Mesodermal cell (in vitro differentiated cells): ENCODE results near the gene NUP42. TPM values are rescaled to one million over a fixed set of nuclear protein-coding genes. Genes with fewer than 3 reads are reported as not detected.

ENCODE experiments used
- H3K27ac ChIP-seq: 2 replicates; pipeline ENCODE4 v1.7.0; 2013; ENCODE audit warnings: mild to moderate bottlenecking, low read depth, low read length, moderate library complexity; ENCODE audit not compliant: severe bottlenecking
- H3K36me3 ChIP-seq: 2 replicates; pipeline ENCODE4 v1.7.1; 2013; ENCODE audit warnings: mild to moderate bottlenecking, low read length, moderate library complexity; ENCODE audit not compliant: control insufficient read depth, insufficient read depth
- H3K4me1 ChIP-seq: one replicate; pipeline ENCODE4 v1.7.1; 2013; ENCODE audit warnings: mild to moderate bottlenecking, low read length; ENCODE audit not compliant: insufficient read depth, control insufficient read depth, poor library complexity, severe bottlenecking
- H3K4me3 ChIP-seq: 2 replicates; pipeline ENCODE4 v1.7.0; 2013; ENCODE audit warnings: low read length, control low read depth, mild to moderate bottlenecking; ENCODE audit not compliant: insufficient read depth, poor library complexity, severe bottlenecking; ENCODE audit errors: extremely low read depth
- H3K9me3 ChIP-seq: 2 replicates; pipeline ENCODE4 v1.7.1; 2013; ENCODE audit warnings: mild to moderate bottlenecking, low read length, moderate library complexity; ENCODE audit not compliant: control insufficient read depth
- WGBS, 2 experiments: methylation state at CpG; one replicate each; pipeline ENCODE4 v1.1.5; 2013; ENCODE audit warnings: missing lambda C conversion rate in 2 of 2; ENCODE audit not compliant: insufficient coverage in 2 of 2; 5-methylcytosine and 5-hydroxymethylcytosine counted together
- polyA plus RNA-seq, 2 experiments: library from polyadenylated mRNA; stranded (reverse); fragments of 50-300 nt; gene quantifications; one replicate each; pipeline ENCODE4 v1.2.3, GENCODE V29; 2013

The NUP42 gene
- polyA plus RNA-seq (2013, experiment 1 of 2) = 40.1 TPM
- 37.2 TPM for polyA plus RNA-seq (2013, experiment 2 of 2)

- Histone ChIP-seq H3K4me3 (peak within 1 kb of the TSS; percentile 93), H3K9me3 (no peaks in the 10 kb centered on the region), H3K36me3 (peaks cover 17% of the 10 kb centered on the region), H3K27ac (peak within 1 kb of the TSS; percentile 96), H3K4me1 (peaks cover 8% of the 10 kb centered on the region)
- 0% methylated on average over 50 to 61 of the region's 63 CpGs for WGBS, 2 experiments
Measured at GRCh38 chr7:23181684-23182553, at the start of gene NUP42. TSS of gene NUP42 (plus strand) at chr7:23182048. CDS start at chr7:23182086, 38 bp downstream.

GRCh38 chr7:23133797-23134196 is 48.1 kb upstream of the NUP42 start:
- Histone ChIP-seq H3K27ac (no peak overlapping the region), H3K36me3 (peaks cover 17% of the 10 kb centered on the region), H3K9me3 (no peaks in the 10 kb centered on the region), H3K4me3 (no peak overlapping the region), H3K4me1 (no peaks in the 10 kb centered on the region)

- Histone ChIP-seq H3K9me3 (no peaks in the 10 kb centered on the region), H3K27ac (no peak overlapping the region), H3K36me3 (peaks cover 9% of the 10 kb centered on the region), H3K4me3 (no peak overlapping the region), H3K4me1 (no peaks in the 10 kb centered on the region)
- no CpG with 5 or more reads among the region's 1 CpG for WGBS, 2 experiments
Measured at GRCh38 chr7:23135755-23136154, 46.1 kb upstream of the NUP42 start.

- no peak overlapping the region for H3K4me3 ChIP-seq
- no peaks in the 10 kb centered on the region for H3K4me1 ChIP-seq
- WGBS, 2 experiments = 88 to 100% methylated on average over 1 of the region's 1 CpG
- H3K9me3 ChIP-seq = no peaks in the 10 kb centered on the region
- no peak overlapping the region for H3K27ac ChIP-seq
- peaks cover 10% of the 10 kb centered on the region for H3K36me3 ChIP-seq
Measured at GRCh38 chr7:23136216-23136615, 45.6 kb upstream of the NUP42 start.

GRCh38 chr7:23157679-23158078 is 24.2 kb upstream of the NUP42 start:
- Histone ChIP-seq H3K4me1 (no peaks in the 10 kb centered on the region), H3K4me3 (no peak overlapping the region), H3K36me3 (peaks cover 28% of the 10 kb centered on the region), H3K9me3 (no peaks in the 10 kb centered on the region), H3K27ac (no peak overlapping the region)
- whole genome bisulfite sequencing, 2 experiments = 70 to 73% methylated on average over 6 of the region's 6 CpGs

GRCh38 chr7:23158546-23158945 is 23.3 kb upstream of the NUP42 start:
- Histone ChIP-seq H3K9me3 (no peaks in the 10 kb centered on the region), H3K36me3 (peaks cover 19% of the 10 kb centered on the region), H3K4me3 (no peak overlapping the region), H3K27ac (no peak overlapping the region), H3K4me1 (no peaks in the 10 kb centered on the region)
- 100% methylated on average over 1 of the region's 2 CpGs; no CpG with 5 or more reads in 1 of the 2 experiments for WGBS, 2 experiments

- Histone ChIP-seq H3K4me1 (no peaks in the 10 kb centered on the region), H3K36me3 (peaks cover 14% of the 10 kb centered on the region), H3K9me3 (no peaks in the 10 kb centered on the region), H3K27ac (no peak overlapping the region), H3K4me3 (no peak overlapping the region)
- WGBS, 2 experiments = 100% methylated on average over 1 of the region's 1 CpG
Measured at GRCh38 chr7:23161482-23161881, 20.4 kb upstream of the NUP42 start.

GRCh38 chr7:23164846-23165245 is 17.0 kb upstream of the NUP42 start:
- peaks cover 10% of the 10 kb centered on the region for H3K36me3 ChIP-seq
- H3K27ac ChIP-seq = no peak overlapping the region
- no peaks in the 10 kb centered on the region for H3K4me1 ChIP-seq
- H3K9me3 ChIP-seq = no peaks in the 10 kb centered on the region
- WGBS, 2 experiments = 88 to 100% methylated on average over 1 to 2 of the region's 3 CpGs
- no peak overlapping the region for H3K4me3 ChIP-seq

- WGBS, 2 experiments = no CpG with 5 or more reads among the region's 1 CpG
- peaks cover 10% of the 10 kb centered on the region for H3K36me3 ChIP-seq
- no peaks in the 10 kb centered on the region for H3K4me1 ChIP-seq
Measured at GRCh38 chr7:23165316-23165715, 16.5 kb upstream of the NUP42 start.

GRCh38 chr7:23167691-23168090 is 14.2 kb upstream of the NUP42 start:
- WGBS, 2 experiments = 100% methylated on average over 2 of the region's 5 CpGs
- no peak overlapping the region for H3K4me3 ChIP-seq
- H3K4me1 ChIP-seq = no peaks in the 10 kb centered on the region
- no peak overlapping the region for H3K27ac ChIP-seq
- H3K9me3 ChIP-seq = no peaks in the 10 kb centered on the region
- H3K36me3 ChIP-seq = peaks cover 16% of the 10 kb centered on the region

More at GRCh38 chr7:23165316-23165715, 16.5 kb upstream of the NUP42 start:
- Histone ChIP-seq H3K4me3 (no peak overlapping the region), H3K9me3 (no peaks in the 10 kb centered on the region), H3K27ac (no peak overlapping the region)
